Vagina (tissue), 2 donors: ENCODE measurements around the gene TET2.

Source experiments
- CTCF ChIP-seq, 3 experiments: fragments of 450-650 bp in 2 of 3; fragments of 200-600 bp in 1 of 3; sonication (generic) in 1 of 3; IDR thresholded peaks; one replicate each; pipeline ENCODE4 v1.5.1; 2017 to 2019; ENCODE audit warnings: antibody characterized with exemption in 3 of 3, mild to moderate bottlenecking in 2 of 3, moderate library complexity in 2 of 3
- POLR2A ChIP-seq, 2 donors: fragments of 450-650 bp; IDR thresholded peaks; one replicate each; pipeline ENCODE4 v1.6.1; 2017; ENCODE audit warnings: antibody characterized with exemption in 2 of 2, mild to moderate bottlenecking in 2 of 2, moderate library complexity in 2 of 2
- POLR2AphosphoS5 ChIP-seq, 2 donors: sonication (generic); formaldehyde crosslinking; IDR thresholded peaks; one replicate each; pipeline ENCODE4 v1.9.0; 2017; ENCODE audit warnings: antibody characterized with exemption in 2 of 2, mild to moderate bottlenecking in 2 of 2, low read depth in 1 of 2; ENCODE audit not compliant: insufficient read depth in 1 of 2

DNA sequence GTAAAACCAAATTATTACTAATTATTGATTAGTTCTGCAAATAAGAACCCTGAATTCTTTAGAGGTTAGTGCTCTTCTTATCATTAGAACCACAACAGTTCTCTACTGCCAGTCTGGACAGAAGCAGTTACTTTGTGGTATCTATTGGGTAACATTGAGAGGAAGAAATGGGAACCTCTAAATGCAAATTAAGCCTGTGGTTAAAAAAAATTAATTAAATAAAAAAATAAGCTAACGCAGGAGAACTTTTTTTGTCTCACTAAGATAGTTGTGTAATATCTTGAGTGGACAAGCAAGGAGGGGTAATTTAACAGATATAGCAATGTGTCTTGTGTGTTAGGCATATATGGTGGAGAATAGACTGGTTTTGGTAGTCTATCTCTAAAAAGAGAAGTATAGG is 32.9 kb upstream of the TET2 start:
- TF ChIP-seq CTCF (IDR thresholded peaks at IDR 0.05) (no peak), POLR2A (IDR thresholded peaks at IDR 0.05) (no peak), POLR2AphosphoS5 (IDR thresholded peaks at IDR 0.05; ENCODE audit: insufficient read depth in 1 of 2, low read depth in 1 of 2) (no peak)
